Measurements from ENCODE around the gene PLEKHH1.

The PLEKHH1 gene

DNA sequence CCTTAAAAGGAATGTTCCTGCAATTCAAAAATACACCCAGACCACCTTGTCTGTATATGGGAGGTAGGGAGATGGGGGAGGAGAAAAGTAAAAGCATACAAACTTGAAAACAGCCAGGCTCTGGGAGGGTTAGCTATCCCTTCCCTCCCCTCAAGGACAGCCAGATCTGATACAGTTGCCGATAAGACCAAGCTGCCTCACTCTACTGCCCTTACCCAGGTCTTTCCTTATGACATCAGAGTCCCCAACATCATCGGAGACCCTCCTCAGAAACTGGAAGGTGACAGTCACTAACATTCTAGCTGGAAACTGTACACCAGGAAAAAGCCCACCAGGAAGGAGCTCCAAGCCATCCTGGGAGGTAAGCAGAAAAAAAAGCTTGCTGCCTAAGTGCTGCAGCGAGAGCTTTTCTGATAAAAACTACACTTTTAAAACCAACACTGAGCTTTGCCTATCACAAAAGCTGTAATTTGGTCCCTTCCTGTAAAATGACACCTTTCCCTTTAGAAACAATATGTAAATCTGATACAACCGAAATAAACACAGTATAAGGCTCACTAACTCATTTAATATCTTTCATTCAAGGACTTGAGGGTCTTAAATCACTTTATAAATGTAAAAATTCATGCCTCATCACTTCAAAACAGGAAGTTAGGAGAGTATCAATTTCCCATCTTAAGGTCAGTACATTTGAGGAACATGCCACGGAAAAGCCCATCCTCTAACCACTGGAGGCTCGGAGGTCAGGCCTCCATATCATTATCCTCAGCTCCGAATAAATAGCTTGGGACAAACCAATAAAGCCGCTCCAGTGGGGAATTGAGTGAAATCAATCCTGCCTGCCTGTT is 20.4 kb upstream of the PLEKHH1 start:
- no peak for DNase-seq

- peak; percentile 67 for DNase-seq
Measured at GRCh38 chr14:67513631-67514108, 19.4 kb upstream of the PLEKHH1 start.

DNA sequence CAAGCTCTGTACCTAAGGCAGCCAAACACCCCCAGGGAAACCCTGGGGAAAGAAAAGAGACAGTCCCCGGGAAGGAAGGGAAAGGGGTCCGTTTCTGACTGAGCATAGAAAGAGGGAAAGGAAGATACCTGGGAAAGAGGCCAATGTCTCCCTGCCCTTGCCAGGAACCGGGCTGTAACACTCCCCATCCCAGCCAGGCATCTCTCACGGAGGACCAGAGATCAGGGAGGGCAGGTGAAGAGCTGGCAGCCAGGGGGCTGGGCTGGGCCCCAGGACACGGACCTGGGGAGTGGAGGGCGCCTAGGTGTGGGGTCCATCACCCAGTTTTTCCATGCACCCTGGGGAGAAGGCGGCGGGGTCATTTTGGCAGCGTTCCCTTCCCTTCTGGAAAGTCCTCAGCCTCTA is 18.9 kb upstream of the PLEKHH1 start:
- DNase-seq, result no peak

- DNase-seq, result no peak
Measured at GRCh38 chr14:67514650-67515385, 18.3 kb upstream of the PLEKHH1 start.

- no peak for DNase-seq
Measured at GRCh38 chr14:67515386-67516079, 17.6 kb upstream of the PLEKHH1 start.

- DNase-seq, result no peak
Measured at GRCh38 chr14:67516676-67517075, 16.4 kb upstream of the PLEKHH1 start.

GRCh38 chr14:67517083-67517482 is 16.0 kb upstream of the PLEKHH1 start:
- DNase-seq, result no peak

DNA sequence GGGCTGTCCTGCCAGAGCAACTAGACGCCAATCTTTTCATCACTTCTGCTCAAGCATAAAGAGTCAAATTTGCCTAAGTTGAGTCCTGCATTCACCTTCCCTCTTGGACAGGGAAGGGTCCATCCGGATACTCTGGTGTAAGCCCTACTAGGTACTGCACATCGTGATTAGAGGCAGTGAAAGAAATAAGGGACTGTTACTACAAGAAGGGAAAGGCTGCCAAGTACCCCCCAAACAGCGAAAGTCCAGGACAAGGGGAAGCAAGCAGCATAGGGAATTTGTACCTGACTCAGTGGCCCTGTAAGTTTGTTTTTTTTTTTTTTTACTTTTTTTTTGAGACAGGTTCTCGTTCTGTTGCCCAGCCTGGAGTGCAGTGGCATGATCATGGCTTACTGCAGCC is 13.7 kb upstream of the PLEKHH1 start:
- no peak for DNase-seq

- DNase-seq, result no peak
Measured at GRCh38 chr14:67520482-67520881, 12.6 kb upstream of the PLEKHH1 start.

GRCh38 chr14:67522270-67522669 is 10.8 kb upstream of the PLEKHH1 start:
- DNase-seq, result no peak

DNA sequence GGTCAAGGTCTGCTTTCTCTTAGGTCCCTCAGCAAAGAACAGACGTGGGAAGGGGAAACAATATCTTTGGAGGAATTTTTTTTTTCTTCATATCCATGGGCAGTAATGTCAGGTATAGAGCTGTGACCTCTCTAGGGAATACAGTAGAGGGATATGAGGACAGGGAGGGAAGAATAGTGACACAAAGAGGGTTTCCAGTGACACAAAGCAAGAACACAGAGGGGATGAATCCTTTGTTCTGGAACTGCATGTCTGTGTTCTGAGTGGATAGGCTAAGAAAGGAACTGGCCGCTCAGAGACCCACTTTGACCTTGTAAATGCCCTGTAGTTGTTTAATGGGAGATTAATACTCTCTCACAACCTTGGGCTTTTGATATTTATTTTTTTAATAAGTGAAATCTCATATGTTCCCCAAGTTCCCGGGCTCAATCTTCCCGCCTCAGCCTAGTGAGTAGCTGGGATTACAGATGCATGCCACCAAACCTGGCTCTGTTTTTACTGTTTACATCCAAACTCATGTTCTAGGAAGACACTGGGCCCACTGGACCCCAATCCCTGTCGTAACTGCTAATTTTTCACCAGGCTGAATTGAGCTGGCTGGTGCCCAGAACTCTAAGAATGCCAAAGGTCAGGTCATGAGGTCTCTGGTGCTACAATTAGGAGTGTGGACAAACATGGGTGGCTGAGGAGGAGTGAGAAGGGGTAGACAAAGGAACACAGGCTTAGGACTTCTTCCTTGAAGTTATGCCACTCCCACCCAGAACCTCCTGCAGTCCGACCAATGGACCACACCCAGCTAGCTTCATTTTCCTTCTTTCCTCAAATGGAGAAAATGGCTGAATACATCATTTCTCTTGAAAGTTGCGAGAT is 9.1 kb upstream of the PLEKHH1 start:
- no peak for DNase-seq

DNA sequence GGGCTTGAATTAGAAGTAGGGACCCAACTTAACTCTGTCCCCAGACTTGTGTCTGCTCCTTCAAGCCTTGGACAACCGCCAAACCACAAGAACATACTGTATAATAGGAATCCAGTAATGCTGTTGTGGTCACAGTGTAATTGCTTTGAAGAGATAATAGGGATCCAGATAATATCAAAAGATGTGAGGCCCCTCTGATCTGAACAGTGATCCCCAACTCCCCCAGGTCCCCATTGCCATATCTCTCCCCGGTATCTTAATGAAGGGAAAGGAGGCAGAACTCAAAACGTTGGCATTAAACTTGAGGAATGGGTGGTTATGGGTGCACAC is 8.5 kb upstream of the PLEKHH1 start:
- DNase-seq, result no peak

- no peak for DNase-seq
Measured at GRCh38 chr14:67525389-67525788, 7.7 kb upstream of the PLEKHH1 start.

- no peak for DNase-seq
Measured at GRCh38 chr14:67526181-67526580, 6.9 kb upstream of the PLEKHH1 start.

DNA sequence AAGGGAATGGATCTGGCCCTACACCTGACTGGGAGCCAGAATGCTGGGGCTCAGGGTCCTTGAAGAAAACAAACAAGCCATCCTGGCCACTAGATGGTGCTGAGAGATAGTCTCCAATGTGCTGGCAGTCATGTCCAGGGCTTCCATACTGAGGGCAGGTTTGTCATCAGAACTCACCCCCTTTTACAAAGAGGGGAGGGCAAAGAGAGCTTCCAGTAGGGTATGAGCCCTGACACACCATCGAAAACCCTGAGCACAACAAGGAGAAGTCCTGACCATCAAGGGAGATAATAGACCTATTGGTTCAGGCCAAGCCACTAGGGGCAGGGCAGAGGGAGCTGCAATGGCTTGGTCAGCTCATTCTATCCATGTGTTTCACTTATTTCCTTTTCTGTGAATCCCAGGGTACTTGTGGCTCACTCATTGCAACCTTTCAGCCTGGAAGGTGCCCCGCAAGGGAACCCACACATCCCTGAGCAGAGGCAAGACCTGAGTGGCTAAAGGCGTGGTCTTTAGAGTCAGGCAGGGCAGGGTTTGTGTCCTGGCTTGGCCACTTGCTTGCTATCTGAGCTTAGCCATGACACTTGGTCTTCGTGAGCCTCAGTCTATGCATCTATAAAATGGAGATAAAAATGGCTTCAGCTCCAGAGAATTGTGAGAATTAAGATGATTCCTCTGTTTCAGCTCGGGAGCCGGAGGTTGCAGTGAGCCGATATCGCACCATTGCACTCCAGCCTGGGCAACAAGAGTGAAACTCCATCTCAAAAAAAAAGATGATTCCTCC is 6.2 kb upstream of the PLEKHH1 start:
- DNase-seq, result peak; percentile 45

GRCh38 chr14:67527756-67528155 is 5.3 kb upstream of the PLEKHH1 start:
- DNase-seq, result no peak

DNA sequence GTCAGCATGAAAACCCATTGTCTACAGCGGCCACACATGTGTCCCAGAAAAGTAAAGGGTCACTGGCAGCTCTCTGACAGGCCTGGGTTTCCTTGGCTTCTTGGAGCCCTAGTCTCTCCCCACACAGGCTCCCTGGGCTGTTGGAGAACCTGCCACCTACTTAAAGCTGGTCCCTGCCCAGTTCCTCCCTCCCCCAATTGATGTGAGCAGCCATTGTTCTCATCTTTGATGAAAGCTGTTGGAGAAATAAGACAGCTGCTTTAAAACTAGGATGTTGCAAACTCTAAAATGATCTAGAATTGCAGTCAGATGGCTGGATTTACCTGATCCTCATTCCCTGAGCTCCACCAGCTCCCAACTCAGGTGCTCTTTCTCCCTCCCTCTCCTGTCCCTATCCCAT is 4.8 kb upstream of the PLEKHH1 start:
- no peak for DNase-seq

DNA sequence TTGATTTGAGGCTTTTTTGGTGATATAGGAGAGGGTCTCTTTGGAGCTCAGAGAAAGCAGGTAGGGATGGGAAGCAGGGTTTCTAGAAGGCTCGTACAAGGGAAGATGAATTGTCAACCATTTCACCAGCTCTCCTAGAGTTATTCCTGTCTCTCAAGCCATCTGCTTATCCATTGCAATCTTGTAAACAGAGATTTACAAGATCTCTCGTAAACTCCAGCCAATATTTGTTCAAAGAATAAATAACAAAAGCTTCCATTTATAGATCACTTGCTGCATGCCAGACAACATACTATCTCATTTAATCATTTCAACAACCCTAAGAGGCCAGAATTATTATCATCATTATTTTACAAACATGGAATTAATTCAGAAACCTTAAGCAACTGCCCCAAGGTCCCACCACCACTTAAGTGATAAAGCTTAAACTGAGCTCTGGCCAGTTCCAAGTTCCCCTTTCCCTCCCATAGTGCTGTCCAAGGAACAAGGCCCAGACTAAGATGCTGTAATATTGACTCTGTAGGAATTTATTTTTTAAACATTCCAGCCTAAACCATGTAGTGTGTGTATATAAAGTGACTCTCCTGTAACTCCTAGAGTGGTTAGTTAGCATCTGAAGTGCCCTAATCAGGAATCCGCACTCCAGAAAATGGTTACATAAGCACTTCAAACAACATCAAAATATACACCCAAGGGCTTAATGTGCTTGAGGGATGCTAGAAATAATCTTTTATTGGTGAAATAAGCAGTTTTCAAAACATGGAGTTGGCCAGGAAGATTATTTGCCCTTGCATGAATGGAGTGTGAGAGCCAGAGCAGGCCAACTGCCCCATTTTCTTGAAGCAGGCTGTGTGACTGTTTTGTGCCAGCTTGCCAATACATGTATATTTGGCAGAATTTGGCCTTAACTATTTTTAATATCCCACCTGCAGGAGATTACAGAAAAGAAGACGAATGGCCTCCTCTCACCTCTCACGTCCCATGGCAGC is 2.8 kb upstream of the PLEKHH1 start:
- no peak for DNase-seq

- no peak for DNase-seq
Measured at GRCh38 chr14:67532606-67532997, 488 bp upstream of the PLEKHH1 start.

DNA sequence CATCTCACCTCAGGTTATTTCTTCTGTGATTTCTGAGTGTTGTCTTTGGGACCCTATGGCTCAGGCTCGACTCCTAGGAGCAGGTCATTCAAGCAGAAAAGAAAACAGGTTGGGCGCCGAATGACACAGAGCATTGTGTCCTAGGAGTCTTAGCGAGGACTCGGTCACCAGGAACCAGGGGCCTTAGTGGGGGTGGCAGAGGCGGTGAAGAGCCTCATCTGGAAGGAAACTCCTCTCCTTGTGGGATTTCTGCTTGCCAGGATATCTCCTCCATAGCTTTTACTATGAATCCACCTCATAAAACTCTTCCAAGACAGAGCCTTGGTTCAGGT is 630 bp downstream of the PLEKHH1 start:
- DNase-seq, result no peak

DNA sequence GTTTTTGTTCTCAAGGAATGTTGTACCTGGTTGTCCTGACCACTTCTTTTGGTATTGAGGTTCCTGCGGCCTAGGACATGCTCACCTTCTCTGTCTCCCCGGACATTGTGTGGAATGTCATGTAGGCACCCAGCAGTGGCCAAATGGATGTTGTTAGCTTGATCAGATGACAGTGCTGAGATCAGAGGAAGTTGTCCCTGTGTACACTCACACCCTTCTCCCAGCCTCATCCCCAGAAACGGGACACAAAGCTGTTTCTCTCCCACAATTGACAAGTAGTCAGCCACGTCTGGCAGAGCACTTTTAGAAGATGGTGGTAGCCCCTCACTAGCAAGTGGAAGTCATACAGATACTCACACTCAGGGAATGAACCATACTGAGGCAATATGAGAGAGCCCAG is 3.0 kb downstream of the PLEKHH1 start:
- no peak for DNase-seq

Measured in NCI-H524 treated with DMSO at 0.1 percent for 48 hours (cell line).